Measurements from ENCODE around the gene DKK1.

DKK1 gene

GRCh38 chr10:52313933-52314821, at the start of gene DKK1:
DKK1 (plus strand) TSS chr10:52314281; CDS start chr10:52314435, 154 bp downstream.
- peak; percentile 25 for DNase-seq (ENCODE audit: low spot score)

GRCh38 chr10:52265131-52265926, 48.8 kb upstream of the DKK1 start:
- DNase-seq (ENCODE audit: low spot score): no peak

- no peak for DNase-seq (ENCODE audit: low spot score)
Observed at GRCh38 chr10:52266858-52267257, 47.2 kb upstream of the DKK1 start.

DNA sequence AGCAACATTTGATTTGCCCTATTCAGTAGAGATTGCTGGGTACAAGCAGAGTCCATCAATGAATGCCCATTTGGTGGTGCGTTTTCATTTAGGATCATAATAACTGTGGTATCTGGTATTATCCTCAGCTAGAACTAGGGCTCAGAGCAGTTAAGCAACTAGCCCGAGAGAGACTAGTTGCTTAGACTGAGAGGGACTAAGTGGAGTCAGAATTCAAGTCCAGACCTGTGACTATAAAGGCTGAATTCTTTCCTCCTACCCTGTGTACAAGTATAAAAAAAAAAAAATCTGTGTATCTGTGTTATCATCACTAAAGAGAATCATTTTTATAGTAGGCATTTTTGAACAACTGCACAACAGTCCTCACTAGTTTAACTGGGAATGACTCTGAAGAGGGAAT, 45.3 kb upstream of the DKK1 start:
- DNase-seq (ENCODE audit: low spot score): no peak

- no peak for DNase-seq (ENCODE audit: low spot score)
Observed at GRCh38 chr10:52269233-52269632, 44.8 kb upstream of the DKK1 start.

- no peak for DNase-seq (ENCODE audit: low spot score)
Observed at GRCh38 chr10:52276163-52276562, 37.9 kb upstream of the DKK1 start.

DNA sequence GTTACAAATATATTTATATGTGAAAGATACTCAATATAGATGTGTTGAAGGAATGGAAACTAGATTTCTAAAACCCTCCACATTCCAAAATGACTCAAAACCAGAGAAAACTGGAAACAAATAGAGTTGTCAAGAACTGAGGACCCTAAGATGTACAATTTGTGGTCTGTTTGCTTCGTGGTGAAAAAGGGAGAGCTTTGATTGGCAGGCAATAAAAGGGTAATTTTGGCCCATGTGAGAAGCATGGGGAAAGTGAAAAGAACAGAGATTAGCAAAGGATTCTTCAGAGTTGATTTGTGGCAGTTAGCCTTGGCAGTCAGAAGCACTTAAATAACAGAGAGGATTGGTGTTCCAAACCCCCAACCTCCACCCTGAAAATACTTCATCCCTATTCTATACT, 37.1 kb upstream of the DKK1 start:
- DNase-seq (ENCODE audit: low spot score): no peak

DNA sequence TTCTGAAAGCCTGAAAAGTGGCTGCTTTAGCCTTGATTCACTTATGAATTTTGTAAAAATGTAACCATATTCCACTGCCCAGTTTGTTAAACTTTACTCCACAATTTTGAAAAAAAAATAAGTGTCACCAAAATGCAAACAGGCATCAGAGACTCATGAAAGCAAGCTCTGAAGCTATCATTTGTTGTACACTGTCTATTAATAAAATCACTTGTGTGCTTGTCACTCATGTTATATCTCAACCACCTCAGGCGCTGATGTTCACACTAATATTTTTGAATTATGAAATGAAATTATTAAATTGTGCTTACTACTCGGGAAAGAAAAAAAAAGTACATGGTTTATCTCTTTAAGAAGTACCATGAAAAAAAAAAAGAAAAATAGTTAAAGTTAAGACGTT, 34.5 kb upstream of the DKK1 start:
- no peak for DNase-seq (ENCODE audit: low spot score)

DNA sequence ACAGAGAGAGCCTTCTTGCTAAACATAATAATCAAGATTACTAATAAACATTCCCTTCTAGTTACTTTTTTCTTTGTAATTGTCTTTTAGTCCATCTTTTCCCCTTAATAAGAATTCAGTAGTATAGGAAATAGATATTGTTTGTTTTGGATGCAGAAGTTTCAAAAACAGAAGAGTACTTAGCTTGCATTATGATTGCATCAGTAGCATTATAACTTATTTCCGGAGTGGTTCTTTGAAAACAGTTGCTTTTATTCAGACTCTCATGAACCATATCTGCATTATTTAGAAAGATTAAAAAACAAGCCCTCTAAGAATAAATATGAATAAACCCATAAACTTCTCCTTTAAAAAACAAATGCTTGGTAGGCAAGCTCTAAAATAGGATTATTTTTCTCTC, 34.0 kb upstream of the DKK1 start:
- DNase-seq (ENCODE audit: low spot score): no peak

GRCh38 chr10:52283174-52283573, 30.9 kb upstream of the DKK1 start:
- DNase-seq (ENCODE audit: low spot score): no peak

GRCh38 chr10:52284416-52285013, 29.6 kb upstream of the DKK1 start:
- DNase-seq (ENCODE audit: low spot score): no peak

DNA sequence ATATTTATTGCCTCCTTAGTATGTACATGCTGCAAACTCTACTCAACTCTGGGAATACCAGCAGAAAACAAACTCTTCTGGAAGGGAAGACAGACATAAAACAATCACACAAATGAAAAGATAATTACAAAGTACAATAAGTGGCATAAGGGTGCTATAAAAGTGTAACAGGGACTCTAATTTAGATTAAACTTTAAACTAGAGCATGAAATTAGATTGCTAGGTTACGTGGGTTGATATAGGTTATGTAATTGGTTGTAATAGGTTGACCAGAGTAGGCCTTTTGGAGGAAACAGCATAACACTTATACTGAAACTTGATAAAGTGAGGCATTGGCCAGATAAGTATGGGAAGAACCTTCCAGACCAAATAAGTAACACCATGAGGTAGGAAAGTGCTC, 26.2 kb upstream of the DKK1 start:
- no peak for DNase-seq (ENCODE audit: low spot score)

DNA sequence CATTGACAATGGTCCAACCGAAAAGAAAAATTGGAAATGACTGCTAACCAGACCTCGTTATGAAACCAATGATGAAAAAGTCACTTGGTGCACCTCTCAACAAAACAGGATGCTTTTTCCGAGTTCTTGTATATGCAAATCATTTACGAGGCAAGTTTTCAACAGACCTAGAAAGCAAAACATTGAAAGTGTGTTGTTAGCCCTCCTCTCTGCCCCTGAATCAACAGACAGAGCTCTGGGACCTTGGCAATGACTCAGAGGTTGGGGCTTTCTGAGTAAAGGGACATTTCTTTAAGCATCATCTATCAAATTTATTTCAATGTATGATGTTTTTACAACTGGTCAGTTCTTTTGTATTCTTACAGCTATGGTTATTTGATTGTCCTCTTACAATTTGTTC, 16.3 kb upstream of the DKK1 start:
- no peak for DNase-seq (ENCODE audit: low spot score)

DNA sequence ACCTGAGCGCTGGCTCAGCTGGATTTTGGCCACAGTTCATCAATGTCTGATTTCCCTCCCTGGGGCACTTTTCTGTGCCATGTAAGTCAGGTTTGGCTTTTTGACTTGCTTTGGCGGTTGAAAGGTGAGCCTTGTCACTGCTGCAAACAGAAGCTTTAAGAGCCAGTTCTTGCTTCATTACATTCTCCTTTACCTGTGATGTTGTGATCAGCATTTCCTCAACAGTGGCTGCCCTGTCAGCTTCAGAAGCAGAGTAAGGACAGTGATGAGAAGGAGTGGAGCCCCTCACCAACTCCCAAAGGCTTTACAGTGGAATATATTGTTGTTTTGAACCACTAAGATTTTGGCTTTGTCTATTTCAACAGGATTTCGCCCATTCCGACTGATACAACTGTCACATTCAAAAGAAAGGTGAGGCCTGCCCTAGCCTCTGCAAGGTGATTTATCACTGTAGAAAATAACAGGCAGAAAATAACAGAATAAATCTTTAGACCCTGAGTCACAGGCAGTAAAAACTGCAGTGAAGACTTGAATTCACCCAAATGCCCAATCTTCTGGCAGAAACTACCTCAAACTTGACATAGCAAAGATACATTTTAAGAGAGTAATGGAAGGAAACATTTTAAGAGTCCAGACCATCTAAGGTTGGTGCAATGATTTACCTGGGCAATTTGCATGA, 13.3 kb upstream of the DKK1 start:
- DNase-seq (ENCODE audit: low spot score): no peak

DNA sequence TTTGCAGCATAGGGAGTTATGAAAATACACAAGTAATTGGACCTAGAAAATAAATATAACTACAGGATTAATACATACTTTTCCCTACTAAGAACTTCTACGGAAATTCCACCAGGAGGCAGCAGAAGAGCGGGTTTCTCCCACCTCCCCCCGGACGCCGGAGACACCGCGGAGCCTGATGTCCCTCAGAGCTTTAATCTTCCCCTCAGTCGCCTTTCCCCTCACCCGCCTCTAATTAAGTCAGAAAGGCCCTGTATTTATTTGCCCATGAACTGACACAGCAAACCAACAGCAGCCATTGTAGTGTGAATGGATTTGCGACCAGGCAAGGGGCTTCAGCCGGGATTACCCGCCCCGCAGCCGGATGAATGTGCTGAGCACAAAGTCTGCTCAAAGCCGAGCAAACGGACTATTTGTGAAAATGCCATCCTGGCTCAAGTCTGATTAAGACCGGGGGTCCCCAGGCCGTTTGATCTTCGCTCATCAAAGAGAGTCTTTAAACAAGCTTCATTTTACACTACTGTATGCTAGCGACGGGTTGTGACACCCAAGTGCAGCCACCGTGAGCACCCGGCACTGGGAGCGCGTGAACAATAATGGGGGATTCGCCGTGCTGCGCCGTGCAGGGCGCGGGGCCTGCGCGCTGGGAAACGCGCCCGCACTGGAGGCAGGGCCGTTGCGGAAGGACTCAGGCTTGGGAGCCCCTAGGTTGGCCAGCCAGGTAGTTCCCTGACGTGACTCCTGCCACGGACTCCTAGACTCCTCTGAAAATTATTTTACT, 5.6 kb upstream of the DKK1 start:
- DNase-seq (ENCODE audit: low spot score): peak; percentile 40

- DNase-seq (ENCODE audit: low spot score): no peak
Observed at GRCh38 chr10:52312942-52313255, 1.2 kb upstream of the DKK1 start.

DNA sequence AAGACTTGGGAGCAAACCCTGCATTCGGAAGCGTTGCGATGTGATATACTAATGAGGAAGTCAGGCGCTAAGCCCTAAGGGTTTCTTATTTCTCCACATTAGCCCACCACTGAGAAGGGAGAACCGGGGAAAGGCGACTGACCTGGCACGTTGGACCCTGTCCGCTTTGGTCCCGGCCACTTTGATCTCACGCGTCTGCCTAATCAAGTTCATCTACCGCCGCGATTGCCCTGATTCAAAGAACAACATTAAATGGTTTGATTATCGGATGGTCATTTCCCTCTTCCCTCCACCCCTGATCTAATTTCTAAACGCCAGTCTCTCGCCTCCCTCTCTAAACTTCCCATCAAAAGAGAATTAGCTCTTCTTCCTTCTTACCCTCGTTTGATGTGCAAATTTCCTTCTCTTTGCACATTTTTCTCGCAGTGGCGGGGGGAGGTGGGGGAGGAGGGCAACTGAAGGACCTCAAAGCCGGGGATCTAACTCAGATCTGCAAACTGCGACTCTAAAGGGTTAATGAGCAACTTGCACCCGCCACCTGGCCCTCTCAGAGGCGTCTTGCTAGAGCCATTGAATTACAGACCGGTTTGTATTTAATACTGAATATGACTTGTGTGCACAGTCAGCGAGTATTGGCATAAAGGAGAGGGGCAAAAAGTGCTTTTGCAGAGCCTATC, 687 bp upstream of the DKK1 start:
- DNase-seq (ENCODE audit: low spot score): no peak

DNA sequence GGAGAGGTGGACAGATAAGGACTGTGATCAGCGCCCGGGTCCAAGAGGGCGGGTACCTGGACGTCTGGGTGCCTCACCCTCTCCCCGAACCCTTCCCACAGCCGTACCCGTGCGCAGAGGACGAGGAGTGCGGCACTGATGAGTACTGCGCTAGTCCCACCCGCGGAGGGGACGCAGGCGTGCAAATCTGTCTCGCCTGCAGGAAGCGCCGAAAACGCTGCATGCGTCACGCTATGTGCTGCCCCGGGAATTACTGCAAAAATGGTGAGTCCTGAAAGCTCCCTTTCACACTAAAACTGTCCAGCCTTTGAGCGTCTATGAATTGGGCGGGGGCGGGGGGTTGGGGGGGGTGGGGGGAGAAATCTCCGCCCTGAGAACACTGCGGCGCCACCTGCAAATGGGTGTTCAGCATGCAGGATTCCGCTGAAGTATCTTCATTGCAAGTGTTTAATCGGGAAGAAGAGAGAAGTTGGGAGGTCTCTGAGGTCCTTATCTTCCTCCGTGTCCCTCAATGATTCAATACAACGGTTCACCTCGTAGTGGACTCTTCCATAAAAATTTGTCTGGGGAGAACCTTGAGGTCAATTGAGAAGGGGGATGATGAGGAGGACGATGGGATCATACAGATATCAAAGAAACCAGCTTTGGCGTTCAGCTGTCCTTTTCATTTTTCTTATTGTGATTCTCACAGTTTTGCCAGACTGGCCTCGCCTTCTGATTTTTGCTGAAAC, 906 bp downstream of the DKK1 start:
- DNase-seq (ENCODE audit: low spot score): no peak

- DNase-seq (ENCODE audit: low spot score): no peak
Observed at GRCh38 chr10:52316001-52316400, 1.9 kb downstream of the DKK1 start.

DNA sequence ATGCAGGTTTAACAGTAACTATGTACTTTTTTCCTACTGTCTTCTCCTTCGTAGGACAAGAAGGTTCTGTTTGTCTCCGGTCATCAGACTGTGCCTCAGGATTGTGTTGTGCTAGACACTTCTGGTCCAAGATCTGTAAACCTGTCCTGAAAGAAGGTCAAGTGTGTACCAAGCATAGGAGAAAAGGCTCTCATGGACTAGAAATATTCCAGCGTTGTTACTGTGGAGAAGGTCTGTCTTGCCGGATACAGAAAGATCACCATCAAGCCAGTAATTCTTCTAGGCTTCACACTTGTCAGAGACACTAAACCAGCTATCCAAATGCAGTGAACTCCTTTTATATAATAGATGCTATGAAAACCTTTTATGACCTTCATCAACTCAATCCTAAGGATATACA, 2.4 kb downstream of the DKK1 start:
- DNase-seq (ENCODE audit: low spot score): no peak
